Measurements from ENCODE around the gene MAPK13.
"Not testable (repeated sequence)": the region's sequence is repeated elsewhere in the genome, so short reads cannot be mapped to it uniquely, and the experiment has no call there.

MAPK13 gene

DNA sequence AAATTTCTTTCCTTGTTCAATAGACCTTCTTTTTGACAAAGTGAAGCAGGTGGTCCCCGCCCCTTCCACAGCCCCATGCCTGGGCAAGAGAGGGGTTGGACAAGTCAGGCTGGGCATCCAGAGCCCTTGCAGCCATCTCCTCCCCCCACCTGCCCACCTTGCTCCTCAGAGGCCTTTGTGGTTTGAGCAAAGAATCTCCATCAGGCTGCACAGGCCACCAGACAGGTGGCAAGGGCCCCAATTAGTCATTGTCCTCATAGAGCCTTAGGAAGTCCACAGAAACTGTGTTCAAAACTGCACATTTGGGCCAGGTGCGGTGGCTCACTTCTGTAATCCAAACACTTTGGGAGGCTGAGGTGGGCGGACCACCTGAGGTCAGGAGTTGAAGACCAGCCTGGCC, 1.5 kb upstream of the MAPK13 start:
- Histone ChIP-seq H3K4me1 (ENCODE audit: insufficient read depth, low read length) (peaks cover 26% of the 10 kb centered on the region), H3K9me3 (ENCODE audit: control insufficient read depth, insufficient read depth, low read length) (no peaks in the 10 kb centered on the region), H3K9ac (ENCODE audit: low read depth, low read length) (no peak overlapping the region), H3K36me3 (ENCODE audit: insufficient read depth, low read length) (no peaks in the 10 kb centered on the region; the same call in 1 of the 2 replicates)

GRCh38 chr6:36129334-36129733, 979 bp upstream of the MAPK13 start:
- H3K4me1 ChIP-seq (ENCODE audit: insufficient read depth, low read length), result peaks cover 26% of the 10 kb centered on the region
- not testable (repeated sequence) for H3K9me3 ChIP-seq (ENCODE audit: control insufficient read depth, insufficient read depth, low read length); H3K9ac ChIP-seq (ENCODE audit: low read depth, low read length); H3K36me3 ChIP-seq (ENCODE audit: insufficient read depth, low read length)

DNA sequence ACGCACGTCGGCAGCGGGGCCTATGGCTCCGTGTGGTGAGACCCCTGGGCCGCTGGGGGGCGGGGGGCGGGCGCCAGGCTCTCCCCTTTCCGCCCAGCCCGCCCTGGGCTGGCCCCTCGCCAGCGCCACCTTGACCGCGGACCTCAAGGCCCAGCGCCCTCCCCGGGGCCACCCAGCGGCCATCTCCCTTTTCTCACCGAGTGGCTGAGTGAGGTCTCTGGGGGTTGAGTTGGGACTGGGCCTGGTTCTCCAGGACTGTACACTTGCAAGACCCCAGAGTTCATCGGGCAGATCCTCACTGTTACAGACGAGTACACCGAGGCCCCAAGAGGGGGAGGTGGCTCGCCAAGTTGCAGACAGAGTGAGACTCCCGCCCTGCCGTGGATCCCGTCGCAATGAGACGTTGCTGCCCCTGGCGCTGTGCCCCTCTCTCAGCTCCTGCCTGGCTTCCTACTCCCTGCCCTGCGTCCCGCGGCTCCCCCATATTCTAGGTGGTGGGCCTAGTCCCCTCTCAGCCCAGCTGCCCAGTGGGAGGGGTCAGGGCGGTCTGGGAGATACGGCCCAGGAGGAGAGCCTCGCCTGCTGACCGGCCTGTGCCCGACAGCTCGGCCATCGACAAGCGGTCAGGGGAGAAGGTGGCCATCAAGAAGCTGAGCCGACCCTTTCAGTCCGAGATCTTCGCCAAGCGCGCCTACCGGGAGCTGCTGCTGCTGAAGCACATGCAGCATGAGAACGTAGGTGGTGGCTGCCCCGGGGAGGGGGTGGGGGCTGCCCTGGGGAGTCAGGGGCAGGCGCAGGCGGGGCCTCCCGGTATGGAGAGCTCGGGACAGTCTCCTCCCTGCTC, 576 bp downstream of the MAPK13 start:
- H3K4me1 ChIP-seq (ENCODE audit: insufficient read depth, low read length), result peaks cover 26% of the 10 kb centered on the region
- H3K9ac ChIP-seq (ENCODE audit: low read depth, low read length), result peak overlapping the region; percentile 64; the same call in 1 of the 2 replicates
- no peaks in the 10 kb centered on the region; the same call in 1 of the 2 replicates for H3K36me3 ChIP-seq (ENCODE audit: insufficient read depth, low read length)
- H3K9me3 ChIP-seq (ENCODE audit: control insufficient read depth, insufficient read depth, low read length), result no peaks in the 10 kb centered on the region

DNA sequence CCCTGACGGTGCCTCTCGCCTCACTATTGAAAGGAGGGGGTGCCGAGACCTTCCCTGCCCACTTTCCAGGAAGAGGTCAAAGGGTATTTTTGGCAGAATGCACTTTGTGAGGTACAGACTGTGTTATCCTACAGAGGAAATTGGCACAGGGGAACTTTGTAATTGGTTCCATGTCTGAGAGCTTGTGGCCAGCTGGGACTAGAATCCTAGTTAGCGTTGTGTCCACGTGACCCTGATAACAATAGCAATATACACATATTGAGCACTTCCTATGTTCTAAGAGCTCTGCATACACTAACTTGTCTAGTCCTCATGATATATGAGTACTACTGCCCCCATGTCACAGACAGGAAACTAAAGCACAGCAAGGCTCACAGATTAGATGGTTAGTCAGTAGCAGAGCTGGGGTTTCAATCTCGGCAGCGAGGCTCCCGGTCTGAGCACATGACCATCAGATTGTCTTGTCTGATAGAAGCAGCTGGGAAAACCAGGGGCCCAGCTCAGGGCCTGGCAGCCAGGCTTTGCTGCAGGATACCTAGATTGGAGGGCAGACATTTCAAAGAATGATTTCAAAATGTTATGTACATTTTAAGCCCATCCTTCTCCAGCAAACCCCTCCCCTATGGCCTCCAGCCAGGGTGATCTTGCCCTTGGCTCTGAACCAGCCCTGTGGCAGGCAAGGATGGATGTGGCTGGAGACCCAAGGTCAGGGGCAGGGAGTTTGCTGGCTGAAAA, 1.4 kb downstream of the MAPK13 start:
- no peaks in the 10 kb centered on the region; the same call in 1 of the 2 replicates for H3K36me3 ChIP-seq (ENCODE audit: insufficient read depth, low read length)
- H3K9ac ChIP-seq (ENCODE audit: low read depth, low read length), result peak overlapping the region; percentile 9; the same call in 1 of the 2 replicates
- peaks cover 23% of the 10 kb centered on the region for H3K4me1 ChIP-seq (ENCODE audit: insufficient read depth, low read length)
- H3K9me3 ChIP-seq (ENCODE audit: control insufficient read depth, insufficient read depth, low read length), result no peaks in the 10 kb centered on the region

DNA sequence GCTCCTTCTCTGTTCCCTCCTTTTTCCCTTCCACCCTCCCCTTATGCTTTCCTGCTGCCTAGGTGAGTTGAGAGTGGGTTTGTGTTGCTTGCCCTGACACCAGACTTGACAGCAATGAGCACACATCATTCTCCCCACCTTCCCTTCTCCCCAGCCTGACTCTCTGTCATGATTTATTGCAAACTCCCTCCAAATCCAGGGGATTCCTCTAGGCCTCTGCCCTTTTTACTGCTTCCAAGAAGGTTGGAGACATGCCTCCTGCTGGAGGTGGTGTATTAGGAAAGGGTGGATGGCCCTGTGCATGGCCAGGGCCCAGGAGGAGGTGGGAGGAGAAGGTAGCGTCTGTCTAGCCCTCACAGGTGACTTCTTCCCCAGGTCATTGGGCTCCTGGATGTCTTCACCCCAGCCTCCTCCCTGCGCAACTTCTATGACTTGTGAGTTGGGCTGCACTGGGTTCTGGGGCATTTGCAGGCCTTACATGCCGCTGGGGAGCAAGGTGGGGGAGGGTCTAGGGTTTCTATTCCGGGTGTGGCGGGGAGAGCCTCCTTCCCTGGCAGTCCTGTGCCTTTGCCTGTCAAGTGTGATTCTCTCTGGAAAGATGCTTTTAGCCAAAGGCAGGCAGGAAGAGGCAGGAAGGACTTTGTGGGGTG, 2.1 kb downstream of the MAPK13 start:
- Histone ChIP-seq H3K9me3 (ENCODE audit: control insufficient read depth, insufficient read depth, low read length) (no peaks in the 10 kb centered on the region), H3K4me1 (ENCODE audit: insufficient read depth, low read length) (peaks cover 16% of the 10 kb centered on the region), H3K9ac (ENCODE audit: low read depth, low read length) (no peak overlapping the region), H3K36me3 (ENCODE audit: insufficient read depth, low read length) (no peaks in the 10 kb centered on the region; the same call in 1 of the 2 replicates)

GRCh38 chr6:36133148-36133547, 2.8 kb downstream of the MAPK13 start:
- Histone ChIP-seq H3K9me3 (ENCODE audit: control insufficient read depth, insufficient read depth, low read length) (no peaks in the 10 kb centered on the region), H3K4me1 (ENCODE audit: insufficient read depth, low read length) (peaks cover 15% of the 10 kb centered on the region), H3K9ac (ENCODE audit: low read depth, low read length) (no peak overlapping the region), H3K36me3 (ENCODE audit: insufficient read depth, low read length) (no peaks in the 10 kb centered on the region; the same call in 1 of the 2 replicates)

- H3K9ac ChIP-seq (ENCODE audit: low read depth, low read length), result no peak overlapping the region
- peaks cover 15% of the 10 kb centered on the region for H3K4me1 ChIP-seq (ENCODE audit: insufficient read depth, low read length)
- no peaks in the 10 kb centered on the region; the same call in 1 of the 2 replicates for H3K36me3 ChIP-seq (ENCODE audit: insufficient read depth, low read length)
Observed at GRCh38 chr6:36133912-36134311, 3.6 kb downstream of the MAPK13 start.

DNA sequence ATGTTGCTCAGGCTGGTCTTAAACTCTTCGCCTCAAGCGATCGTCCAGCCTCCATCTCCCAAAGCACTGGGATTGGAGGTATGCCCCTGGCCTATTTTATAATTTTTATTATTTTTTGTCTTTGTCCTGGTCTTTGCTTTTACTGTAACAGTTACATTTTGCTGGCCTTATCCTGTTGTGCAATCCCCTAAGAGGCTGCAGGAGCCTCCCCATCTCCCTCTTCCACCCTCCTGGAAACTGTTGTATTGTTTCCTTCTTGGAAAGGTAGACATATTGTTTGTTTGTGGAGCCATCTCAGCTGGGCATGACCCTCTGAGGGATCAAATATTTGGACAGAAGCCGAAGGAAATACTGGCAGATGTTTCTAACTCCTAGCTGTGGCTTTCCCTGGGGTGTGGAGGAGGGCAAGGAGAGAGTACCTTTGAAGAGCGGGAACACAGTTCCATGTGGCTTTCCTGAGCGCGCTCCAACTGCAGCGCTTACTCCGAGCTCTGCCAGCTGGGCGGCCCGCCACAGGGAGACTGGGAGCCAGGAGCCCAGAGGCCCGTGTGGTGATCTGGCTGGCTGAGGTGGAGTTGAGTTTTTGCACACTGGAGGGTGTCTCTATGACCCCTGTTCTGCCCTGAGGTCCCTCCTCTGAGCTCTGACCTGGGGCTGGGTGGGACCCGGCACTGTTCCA, 4.9 kb downstream of the MAPK13 start:
- no peaks in the 10 kb centered on the region for H3K9me3 ChIP-seq (ENCODE audit: control insufficient read depth, insufficient read depth, low read length)
- no peak overlapping the region for H3K9ac ChIP-seq (ENCODE audit: low read depth, low read length)
- H3K4me1 ChIP-seq (ENCODE audit: insufficient read depth, low read length), result peaks cover 22% of the 10 kb centered on the region
- no peaks in the 10 kb centered on the region; the same call in 1 of the 2 replicates for H3K36me3 ChIP-seq (ENCODE audit: insufficient read depth, low read length)

More at GRCh38 chr6:36133912-36134311, 3.6 kb downstream of the MAPK13 start:
- H3K9me3 ChIP-seq (ENCODE audit: control insufficient read depth, insufficient read depth, low read length), result no peaks in the 10 kb centered on the region

- H3K36me3 ChIP-seq (ENCODE audit: insufficient read depth, low read length), result no peaks in the 10 kb centered on the region; the same call in 1 of the 2 replicates
- no peak overlapping the region for H3K9ac ChIP-seq (ENCODE audit: low read depth, low read length)
- H3K9me3 ChIP-seq (ENCODE audit: control insufficient read depth, insufficient read depth, low read length), result no peaks in the 10 kb centered on the region
- H3K4me1 ChIP-seq (ENCODE audit: insufficient read depth, low read length), result peaks cover 30% of the 10 kb centered on the region
Observed at GRCh38 chr6:36136034-36136433, 5.7 kb downstream of the MAPK13 start.

- H3K36me3 ChIP-seq (ENCODE audit: insufficient read depth, low read length), result no peaks in the 10 kb centered on the region; the same call in 1 of the 2 replicates
- H3K9ac ChIP-seq (ENCODE audit: low read depth, low read length), result no peak overlapping the region
- H3K4me1 ChIP-seq (ENCODE audit: insufficient read depth, low read length), result peaks cover 28% of the 10 kb centered on the region
- H3K9me3 ChIP-seq (ENCODE audit: control insufficient read depth, insufficient read depth, low read length), result no peaks in the 10 kb centered on the region
Observed at GRCh38 chr6:36136551-36136950, 6.2 kb downstream of the MAPK13 start.

DNA sequence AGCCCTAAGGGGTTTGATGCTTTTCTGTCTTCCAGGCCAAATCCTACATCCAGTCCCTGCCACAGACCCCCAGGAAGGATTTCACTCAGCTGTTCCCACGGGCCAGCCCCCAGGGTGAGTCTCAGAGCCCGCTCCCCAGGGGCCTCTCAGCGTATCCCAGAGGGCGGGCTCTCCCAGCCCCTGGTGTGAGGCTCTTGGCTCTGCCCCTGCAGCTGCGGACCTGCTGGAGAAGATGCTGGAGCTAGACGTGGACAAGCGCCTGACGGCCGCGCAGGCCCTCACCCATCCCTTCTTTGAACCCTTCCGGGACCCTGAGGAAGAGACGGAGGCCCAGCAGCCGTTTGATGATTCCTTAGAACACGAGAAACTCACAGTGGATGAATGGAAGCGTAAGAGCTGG, 8.4 kb downstream of the MAPK13 start:
- no peaks in the 10 kb centered on the region for H3K36me3 ChIP-seq (ENCODE audit: insufficient read depth, low read length)
- no peaks in the 10 kb centered on the region for H3K9me3 ChIP-seq (ENCODE audit: control insufficient read depth, insufficient read depth, low read length)

GRCh38 chr6:36139431-36139830, 9.1 kb downstream of the MAPK13 start:
- H3K9ac ChIP-seq (ENCODE audit: low read depth, low read length), result no peak overlapping the region
- H3K9me3 ChIP-seq (ENCODE audit: control insufficient read depth, insufficient read depth, low read length), result no peaks in the 10 kb centered on the region
- no peaks in the 10 kb centered on the region for H3K36me3 ChIP-seq (ENCODE audit: insufficient read depth, low read length)
- H3K4me1 ChIP-seq (ENCODE audit: insufficient read depth, low read length), result peaks cover 15% of the 10 kb centered on the region

More for the DNA sequence above, 8.4 kb downstream of the MAPK13 start:
- H3K9ac ChIP-seq (ENCODE audit: low read depth, low read length), result no peak overlapping the region
- peaks cover 15% of the 10 kb centered on the region for H3K4me1 ChIP-seq (ENCODE audit: insufficient read depth, low read length)

- Histone ChIP-seq H3K9me3 (ENCODE audit: control insufficient read depth, insufficient read depth, low read length) (no peaks in the 10 kb centered on the region), H3K36me3 (ENCODE audit: insufficient read depth, low read length) (no peaks in the 10 kb centered on the region), H3K9ac (ENCODE audit: low read depth, low read length) (no peak overlapping the region), H3K4me1 (ENCODE audit: insufficient read depth, low read length) (peaks cover 15% of the 10 kb centered on the region)
Observed at GRCh38 chr6:36139991-36140710, 9.8 kb downstream of the MAPK13 start.

All from ES-I3 (cell line).